ENCODE measurements around the gene ZNF841. TPM values are rescaled to one million over a fixed set of nuclear protein-coding genes. Genes with fewer than 3 reads are reported as not detected.

Gene ZNF841
- polyA plus RNA-seq (2012; rRNA removed): 3.8 and 5.1 TPM in 2 replicates
- polyA plus RNA-seq (2012; cell fraction: cytosol; rRNA removed): 2.2 and 2.5 TPM in 2 replicates
- 10.4 and 16.6 TPM in 2 replicates for polyA plus RNA-seq (2012; cell fraction: nucleus; rRNA removed)

DNA sequence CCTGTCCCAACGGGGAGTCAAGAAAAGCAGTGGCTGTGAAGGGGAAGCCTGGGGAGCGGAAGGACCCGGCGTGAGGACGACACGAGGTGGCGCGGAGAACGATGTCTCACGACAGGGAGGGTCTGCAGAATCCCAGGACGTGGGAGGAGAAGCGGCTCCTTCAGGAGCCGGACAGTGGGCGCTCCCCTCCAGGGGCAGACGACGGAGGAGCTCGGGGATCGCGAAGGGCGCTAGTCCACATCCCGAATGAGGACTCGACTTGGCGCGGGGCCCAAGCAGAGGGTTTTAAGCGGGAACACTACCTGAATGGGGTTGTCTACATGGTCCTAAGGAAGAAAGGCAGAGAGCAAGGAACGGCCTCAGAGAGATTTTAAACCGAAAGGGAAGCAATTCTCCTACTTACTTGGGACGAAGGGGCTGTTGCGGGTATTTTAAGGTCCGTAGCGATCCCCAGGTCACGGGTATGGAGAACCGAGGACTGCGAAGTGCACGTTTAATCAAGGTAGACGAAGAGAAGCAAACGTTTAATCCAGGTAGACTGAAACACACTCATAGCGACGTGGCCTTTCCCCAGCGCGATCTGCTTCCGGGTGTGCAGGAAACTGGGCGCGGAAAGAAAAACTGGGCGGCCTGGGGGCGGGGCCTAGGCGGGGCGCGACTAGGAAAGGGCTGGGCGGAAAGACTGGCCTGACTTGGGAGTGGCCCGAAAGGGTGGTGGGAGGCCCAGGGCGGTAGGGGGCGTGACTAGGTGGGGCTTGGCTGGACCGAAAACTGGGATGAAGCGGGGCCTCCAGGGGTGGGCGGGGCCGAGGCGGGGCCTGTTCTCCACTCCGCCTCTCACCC, at the start of gene ZNF841:
Gene ZNF841, minus strand, starts transcription at position 594 of the 843 bp plus-strand sequence. CDS start 10,964 bp downstream, outside the sequence.
- Histone ChIP-seq H3K4me2 (peak within 1 kb of the TSS; percentile 94), H3K36me3 (replicated peaks in 1 of 2; ENCODE audit: control insufficient read depth in 1 of 2, insufficient read depth in 2 of 2, low read length in 1 of 2) (peaks cover 3 to 26% of the 10 kb centered on the region in 2 experiments), H3K27me3 (ENCODE audit: insufficient read depth) (no peaks in the 10 kb centered on the region), H3K27ac (ENCODE audit: low read depth in 2 of 2, low read length in 1 of 2) (peak within 1 kb of the TSS; percentile 74 to 78), H3F3A (replicated peaks; ENCODE audit: insufficient read depth) (peaks cover 6% of the 10 kb centered on the region), H3K9ac (peak within 1 kb of the TSS; percentile 90), H3K4me1 (ENCODE audit: control insufficient read depth in 1 of 2, insufficient read depth in 2 of 2, low read depth in 1 of 2, low read length in 1 of 2) (peaks cover 0 to 6% of the 10 kb centered on the region in 2 experiments; a peak in 1 of 4 replicates), H2AFZ (ENCODE audit: low read depth) (peak within 1 kb of the TSS; percentile 98), H3K79me2 (ENCODE audit: insufficient read depth) (peaks cover 49% of the 10 kb centered on the region), H3K9me3 (peaks cover 7% of the 10 kb centered on the region), H4K20me1 (ENCODE audit: insufficient read depth) (no peaks in the 10 kb centered on the region), H3K9me2 (no peaks in the 10 kb centered on the region), H3K4me3 (ENCODE audit: low read depth in 2 of 2, low read length in 1 of 2) (peak within 1 kb of the TSS; percentile 84 to 99)
- ChIA-PET CTCF (no interaction called here), POLR2A (no interaction called here)
- 4% methylated on average over 47 of the region's 59 CpGs for WGBS (ENCODE audit: low lambda C conversion rate)
- DNase-seq: peak; percentile 94
- peak; percentile 88 for TF ChIP-seq GABPA (IDR thresholded peaks at IDR 0.05; ENCODE audit: low read depth)
- no peak for TF ChIP-seq NFIC (IDR thresholded peaks at IDR 0.05; ENCODE audit: borderline replicate concordance)
- TF ChIP-seq POLR2AphosphoS5 (IDR thresholded peaks at IDR 0.05; ENCODE audit: low read depth, low read length): peak; percentile 84
- no peak for TF ChIP-seq SMC3 (IDR thresholded peaks at IDR 0.05; ENCODE audit: low read depth, low read length)
- TF ChIP-seq, protein P1, sequence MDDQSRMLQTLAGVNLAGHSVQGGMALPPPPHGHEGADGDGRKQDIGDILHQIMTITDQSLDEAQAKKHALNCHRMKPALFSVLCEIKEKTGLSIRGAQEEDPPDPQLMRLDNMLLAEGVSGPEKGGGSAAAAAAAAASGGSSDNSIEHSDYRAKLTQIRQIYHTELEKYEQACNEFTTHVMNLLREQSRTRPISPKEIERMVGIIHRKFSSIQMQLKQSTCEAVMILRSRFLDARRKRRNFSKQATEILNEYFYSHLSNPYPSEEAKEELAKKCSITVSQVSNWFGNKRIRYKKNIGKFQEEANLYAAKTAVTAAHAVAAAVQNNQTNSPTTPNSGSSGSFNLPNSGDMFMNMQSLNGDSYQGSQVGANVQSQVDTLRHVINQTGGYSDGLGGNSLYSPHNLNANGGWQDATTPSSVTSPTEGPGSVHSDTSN (IDR thresholded peaks at IDR 0.05): no peak
- no peak for TF ChIP-seq RFX5 (IDR thresholded peaks at IDR 0.05; ENCODE audit: low read length)
- no peak for TF ChIP-seq TEAD4 (IDR thresholded peaks at IDR 0.05; ENCODE audit: borderline replicate concordance, insufficient read depth)
- TF ChIP-seq JUND (IDR thresholded peaks at IDR 0.05): no peak
- TF ChIP-seq, protein P2, sequence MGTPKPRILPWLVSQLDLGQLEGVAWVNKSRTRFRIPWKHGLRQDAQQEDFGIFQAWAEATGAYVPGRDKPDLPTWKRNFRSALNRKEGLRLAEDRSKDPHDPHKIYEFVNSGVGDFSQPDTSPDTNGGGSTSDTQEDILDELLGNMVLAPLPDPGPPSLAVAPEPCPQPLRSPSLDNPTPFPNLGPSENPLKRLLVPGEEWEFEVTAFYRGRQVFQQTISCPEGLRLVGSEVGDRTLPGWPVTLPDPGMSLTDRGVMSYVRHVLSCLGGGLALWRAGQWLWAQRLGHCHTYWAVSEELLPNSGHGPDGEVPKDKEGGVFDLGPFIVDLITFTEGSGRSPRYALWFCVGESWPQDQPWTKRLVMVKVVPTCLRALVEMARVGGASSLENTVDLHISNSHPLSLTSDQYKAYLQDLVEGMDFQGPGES (IDR thresholded peaks at IDR 0.05; ENCODE audit: low read depth, low read length): no peak
- TF ChIP-seq, protein P3, sequence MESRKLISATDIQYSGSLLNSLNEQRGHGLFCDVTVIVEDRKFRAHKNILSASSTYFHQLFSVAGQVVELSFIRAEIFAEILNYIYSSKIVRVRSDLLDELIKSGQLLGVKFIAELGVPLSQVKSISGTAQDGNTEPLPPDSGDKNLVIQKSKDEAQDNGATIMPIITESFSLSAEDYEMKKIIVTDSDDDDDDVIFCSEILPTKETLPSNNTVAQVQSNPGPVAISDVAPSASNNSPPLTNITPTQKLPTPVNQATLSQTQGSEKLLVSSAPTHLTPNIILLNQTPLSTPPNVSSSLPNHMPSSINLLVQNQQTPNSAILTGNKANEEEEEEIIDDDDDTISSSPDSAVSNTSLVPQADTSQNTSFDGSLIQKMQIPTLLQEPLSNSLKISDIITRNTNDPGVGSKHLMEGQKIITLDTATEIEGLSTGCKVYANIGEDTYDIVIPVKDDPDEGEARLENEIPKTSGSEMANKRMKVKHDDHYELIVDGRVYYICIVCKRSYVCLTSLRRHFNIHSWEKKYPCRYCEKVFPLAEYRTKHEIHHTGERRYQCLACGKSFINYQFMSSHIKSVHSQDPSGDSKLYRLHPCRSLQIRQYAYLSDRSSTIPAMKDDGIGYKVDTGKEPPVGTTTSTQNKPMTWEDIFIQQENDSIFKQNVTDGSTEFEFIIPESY (IDR thresholded peaks at IDR 0.05; ENCODE audit: borderline replicate concordance, low read depth): 0 out of 2 replicates have a peak, but pooled peaks have one; percentile 31
- TF ChIP-seq, protein P4, sequence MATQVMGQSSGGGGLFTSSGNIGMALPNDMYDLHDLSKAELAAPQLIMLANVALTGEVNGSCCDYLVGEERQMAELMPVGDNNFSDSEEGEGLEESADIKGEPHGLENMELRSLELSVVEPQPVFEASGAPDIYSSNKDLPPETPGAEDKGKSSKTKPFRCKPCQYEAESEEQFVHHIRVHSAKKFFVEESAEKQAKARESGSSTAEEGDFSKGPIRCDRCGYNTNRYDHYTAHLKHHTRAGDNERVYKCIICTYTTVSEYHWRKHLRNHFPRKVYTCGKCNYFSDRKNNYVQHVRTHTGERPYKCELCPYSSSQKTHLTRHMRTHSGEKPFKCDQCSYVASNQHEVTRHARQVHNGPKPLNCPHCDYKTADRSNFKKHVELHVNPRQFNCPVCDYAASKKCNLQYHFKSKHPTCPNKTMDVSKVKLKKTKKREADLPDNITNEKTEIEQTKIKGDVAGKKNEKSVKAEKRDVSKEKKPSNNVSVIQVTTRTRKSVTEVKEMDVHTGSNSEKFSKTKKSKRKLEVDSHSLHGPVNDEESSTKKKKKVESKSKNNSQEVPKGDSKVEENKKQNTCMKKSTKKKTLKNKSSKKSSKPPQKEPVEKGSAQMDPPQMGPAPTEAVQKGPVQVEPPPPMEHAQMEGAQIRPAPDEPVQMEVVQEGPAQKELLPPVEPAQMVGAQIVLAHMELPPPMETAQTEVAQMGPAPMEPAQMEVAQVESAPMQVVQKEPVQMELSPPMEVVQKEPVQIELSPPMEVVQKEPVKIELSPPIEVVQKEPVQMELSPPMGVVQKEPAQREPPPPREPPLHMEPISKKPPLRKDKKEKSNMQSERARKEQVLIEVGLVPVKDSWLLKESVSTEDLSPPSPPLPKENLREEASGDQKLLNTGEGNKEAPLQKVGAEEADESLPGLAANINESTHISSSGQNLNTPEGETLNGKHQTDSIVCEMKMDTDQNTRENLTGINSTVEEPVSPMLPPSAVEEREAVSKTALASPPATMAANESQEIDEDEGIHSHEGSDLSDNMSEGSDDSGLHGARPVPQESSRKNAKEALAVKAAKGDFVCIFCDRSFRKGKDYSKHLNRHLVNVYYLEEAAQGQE (IDR thresholded peaks at IDR 0.05; ENCODE audit: low read depth, low read length): no peak
- TF ChIP-seq SIN3A (IDR thresholded peaks at IDR 0.05; ENCODE audit: borderline replicate concordance, low read depth, low read length): peak; percentile 41; the same call in 1 of the 2 replicates
- TF ChIP-seq, protein P5, sequence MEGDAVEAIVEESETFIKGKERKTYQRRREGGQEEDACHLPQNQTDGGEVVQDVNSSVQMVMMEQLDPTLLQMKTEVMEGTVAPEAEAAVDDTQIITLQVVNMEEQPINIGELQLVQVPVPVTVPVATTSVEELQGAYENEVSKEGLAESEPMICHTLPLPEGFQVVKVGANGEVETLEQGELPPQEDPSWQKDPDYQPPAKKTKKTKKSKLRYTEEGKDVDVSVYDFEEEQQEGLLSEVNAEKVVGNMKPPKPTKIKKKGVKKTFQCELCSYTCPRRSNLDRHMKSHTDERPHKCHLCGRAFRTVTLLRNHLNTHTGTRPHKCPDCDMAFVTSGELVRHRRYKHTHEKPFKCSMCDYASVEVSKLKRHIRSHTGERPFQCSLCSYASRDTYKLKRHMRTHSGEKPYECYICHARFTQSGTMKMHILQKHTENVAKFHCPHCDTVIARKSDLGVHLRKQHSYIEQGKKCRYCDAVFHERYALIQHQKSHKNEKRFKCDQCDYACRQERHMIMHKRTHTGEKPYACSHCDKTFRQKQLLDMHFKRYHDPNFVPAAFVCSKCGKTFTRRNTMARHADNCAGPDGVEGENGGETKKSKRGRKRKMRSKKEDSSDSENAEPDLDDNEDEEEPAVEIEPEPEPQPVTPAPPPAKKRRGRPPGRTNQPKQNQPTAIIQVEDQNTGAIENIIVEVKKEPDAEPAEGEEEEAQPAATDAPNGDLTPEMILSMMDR (IDR thresholded peaks at IDR 0.05): no peak
- no peak for TF ChIP-seq EZH2phosphoT487 (IDR thresholded peaks at IDR 0.05; ENCODE audit: borderline replicate concordance, low read depth)
- no peak for TF ChIP-seq FOXJ3 (CRISPR knock-in tag; IDR thresholded peaks at IDR 0.05)
- no peak for TF ChIP-seq RXRA (IDR thresholded peaks at IDR 0.05; ENCODE audit: borderline replicate concordance, low read depth)
- no peak for TF ChIP-seq TCF12 (IDR thresholded peaks at IDR 0.05)
- TF ChIP-seq NRF1 (IDR thresholded peaks at IDR 0.05; ENCODE audit: low read depth, low read length): no peak
- no peak for TF ChIP-seq RAD21 (IDR thresholded peaks at IDR 0.05; ENCODE audit: low read length)
- no peak for TF ChIP-seq RCOR1 (IDR thresholded peaks at IDR 0.05; ENCODE audit: low read length)
- TF ChIP-seq MXI1 (IDR thresholded peaks at IDR 0.05; ENCODE audit: low read depth, low read length): peak; percentile 81; the same call in 1 of the 2 replicates
- TF ChIP-seq, protein P6, sequence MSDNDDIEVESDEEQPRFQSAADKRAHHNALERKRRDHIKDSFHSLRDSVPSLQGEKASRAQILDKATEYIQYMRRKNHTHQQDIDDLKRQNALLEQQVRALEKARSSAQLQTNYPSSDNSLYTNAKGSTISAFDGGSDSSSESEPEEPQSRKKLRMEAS (IDR thresholded peaks at IDR 0.05; ENCODE audit: low read depth): peak; percentile 64
- TF ChIP-seq ELF1 (IDR thresholded peaks at IDR 0.05): peak; percentile 91

Measured in SK-N-SH (cell line).